SH-SY5Y (cell line): ENCODE results near the gene TUG1.

Experiments
- GATA2 ChIP-seq: IDR thresholded peaks from 2 replicates; pipeline ENCODE4 v1.6.1; 2011; ENCODE audit warnings: mild to moderate bottlenecking, low read depth, low read length
- GATA3 ChIP-seq: IDR thresholded peaks from 2 replicates; pipeline ENCODE4 v1.6.1; 2011; ENCODE audit warnings: low read depth, mild to moderate bottlenecking, low read length, moderate library complexity

- TF ChIP-seq GATA2 (no peak), GATA3 (no peak)
Observed at GRCh38 chr22:30931541-30932300, 37.3 kb upstream of the TUG1 start.
